CD4-positive, alpha-beta T cell treated with Interleukin-17A for 4 hours (primary cell): ENCODE measurements around the gene A2ML1.
"Not testable (repeated sequence)": the region's sequence is repeated elsewhere in the genome, so short reads cannot be mapped to it uniquely, and the experiment has no call there.

Experiments
- DNase-seq: peaks from one replicate; pipeline ENCODE4 v3.0.0-alpha.2; 2020; ENCODE audit warnings: mixed read lengths

The A2ML1 gene

GRCh38 chr12:8818526-8818925 lies 3.9 kb upstream of the A2ML1 start:
- DNase-seq = no peak

GRCh38 chr12:8819666-8819980 lies 2.8 kb upstream of the A2ML1 start:
- DNase-seq = no peak

- not testable (repeated sequence) for DNase-seq
These were observed 1.6 kb upstream of the A2ML1 start for GRCh38 chr12:8820676-8821407.

- DNase-seq = no peak
These were observed 830 bp upstream of the A2ML1 start for GRCh38 chr12:8821591-8821990.

- DNase-seq = peak; percentile 7
These were observed 1.3 kb downstream of the A2ML1 start for GRCh38 chr12:8823565-8824300.

GRCh38 chr12:8827551-8828256 lies 5.3 kb downstream of the A2ML1 start:
- DNase-seq = no peak

GRCh38 chr12:8828257-8829124 lies 6.1 kb downstream of the A2ML1 start:
- no peak for DNase-seq

- DNase-seq = no peak
These were observed 6.7 kb downstream of the A2ML1 start for GRCh38 chr12:8829125-8829518.

GRCh38 chr12:8829621-8830020 lies 7.2 kb downstream of the A2ML1 start:
- no peak for DNase-seq

GRCh38 chr12:8831116-8831515 lies 8.7 kb downstream of the A2ML1 start:
- no peak for DNase-seq

GRCh38 chr12:8832500-8832899 lies 10.1 kb downstream of the A2ML1 start:
- no peak for DNase-seq

- no peak for DNase-seq
These were observed 11.8 kb downstream of the A2ML1 start for GRCh38 chr12:8834230-8834629.

- DNase-seq = no peak
These were observed 14.9 kb downstream of the A2ML1 start for GRCh38 chr12:8837291-8837690.

GRCh38 chr12:8840321-8840720 lies 17.9 kb downstream of the A2ML1 start:
- no peak for DNase-seq

- no peak for DNase-seq
These were observed 18.7 kb downstream of the A2ML1 start for GRCh38 chr12:8840938-8841633.

GRCh38 chr12:8841778-8842177 lies 19.4 kb downstream of the A2ML1 start:
- no peak for DNase-seq

GRCh38 chr12:8844665-8845064 lies 22.2 kb downstream of the A2ML1 start:
- DNase-seq = no peak

GRCh38 chr12:8846305-8846704 lies 23.9 kb downstream of the A2ML1 start:
- DNase-seq = no peak

GRCh38 chr12:8847435-8847834 lies 25.0 kb downstream of the A2ML1 start:
- no peak for DNase-seq

- DNase-seq = no peak
These were observed 27.5 kb downstream of the A2ML1 start for GRCh38 chr12:8849876-8850275.

- no peak for DNase-seq
These were observed 29.7 kb downstream of the A2ML1 start for GRCh38 chr12:8852119-8852518.

GRCh38 chr12:8855891-8856290 lies 33.5 kb downstream of the A2ML1 start:
- DNase-seq = no peak
